Gastroesophageal sphincter (tissue), 3 donors: ENCODE data around the gene HOGA1.
"Not testable (repeated sequence)": the region's sequence is repeated elsewhere in the genome, so short reads cannot be mapped to it uniquely, and the experiment has no call there.

Experiments
- POLR2A ChIP-seq, 2 donors: fragments of 450-650 bp; IDR thresholded peaks; one replicate each; pipeline ENCODE4 v1.6.1; 2017; ENCODE audit warnings: antibody characterized with exemption in 2 of 2, mild to moderate bottlenecking in 2 of 2, moderate library complexity in 1 of 2
- POLR2AphosphoS5 ChIP-seq: sonication (generic); formaldehyde crosslinking; IDR thresholded peaks from one replicate; pipeline ENCODE4 v1.6.1; 2017; ENCODE audit warnings: antibody characterized with exemption
- TF ChIP-seq, protein P1 (sequence below), 4 experiments: fragments of 200-600 bp in 2 of 4; fragments of 450-650 bp in 2 of 4; sonication (generic) in 1 of 4; IDR thresholded peaks; one replicate each; pipeline ENCODE4 v1.5.1; 2017 to 2019; ENCODE audit warnings: antibody characterized with exemption in 4 of 4, mild to moderate bottlenecking in 2 of 4, moderate library complexity in 2 of 4

- TF ChIP-seq, protein P1, sequence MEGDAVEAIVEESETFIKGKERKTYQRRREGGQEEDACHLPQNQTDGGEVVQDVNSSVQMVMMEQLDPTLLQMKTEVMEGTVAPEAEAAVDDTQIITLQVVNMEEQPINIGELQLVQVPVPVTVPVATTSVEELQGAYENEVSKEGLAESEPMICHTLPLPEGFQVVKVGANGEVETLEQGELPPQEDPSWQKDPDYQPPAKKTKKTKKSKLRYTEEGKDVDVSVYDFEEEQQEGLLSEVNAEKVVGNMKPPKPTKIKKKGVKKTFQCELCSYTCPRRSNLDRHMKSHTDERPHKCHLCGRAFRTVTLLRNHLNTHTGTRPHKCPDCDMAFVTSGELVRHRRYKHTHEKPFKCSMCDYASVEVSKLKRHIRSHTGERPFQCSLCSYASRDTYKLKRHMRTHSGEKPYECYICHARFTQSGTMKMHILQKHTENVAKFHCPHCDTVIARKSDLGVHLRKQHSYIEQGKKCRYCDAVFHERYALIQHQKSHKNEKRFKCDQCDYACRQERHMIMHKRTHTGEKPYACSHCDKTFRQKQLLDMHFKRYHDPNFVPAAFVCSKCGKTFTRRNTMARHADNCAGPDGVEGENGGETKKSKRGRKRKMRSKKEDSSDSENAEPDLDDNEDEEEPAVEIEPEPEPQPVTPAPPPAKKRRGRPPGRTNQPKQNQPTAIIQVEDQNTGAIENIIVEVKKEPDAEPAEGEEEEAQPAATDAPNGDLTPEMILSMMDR (IDR thresholded peaks at IDR 0.05): not testable (repeated sequence)
- not testable (repeated sequence) for TF ChIP-seq POLR2A (IDR thresholded peaks at IDR 0.05); POLR2AphosphoS5
These were observed 7.7 kb upstream of the HOGA1 start for GRCh38 chr10:97576487-97576886.
